WTC11 (cell line): ENCODE results near the gene SLC41A3. TPM values are rescaled to one million over a fixed set of nuclear protein-coding genes. Genes with fewer than 3 reads are reported as not detected.
"Not testable (repeated sequence)": the region's sequence is repeated elsewhere in the genome, so short reads cannot be mapped to it uniquely, and the experiment has no call there.

Experiments used
- ATAC-seq: fragments of 200-7000 bp; cut with Tn5 transposase; 2 replicates; pipeline ENCODE4 v1.10.0; 2021; ENCODE audit warnings: mild to moderate bottlenecking, moderate library complexity
- CTCF ChIA-PET: fragments of 300-600 bp; sonication (Branson Sonifier 250); formaldehyde crosslinking; loops from one replicate; lab custom pipeline; 2021; ENCODE audit warnings: antibody characterized with exemption; lab: Charles Lee
- POLR2A ChIA-PET: fragments of 350-600 bp; sonication (Branson Sonifier 250); formaldehyde crosslinking; loops from one replicate; lab custom pipeline; 2021; ENCODE audit warnings: antibody characterized with exemption; lab: Charles Lee
- DNase-seq: peaks from one replicate; pipeline ENCODE4 v3.0.0; 2021; ENCODE audit warnings: low spot score
- H3K27ac Mint-ChIP-seq: 2 replicates; pipeline ENCODE4 v1.8.0; 2021; ENCODE audit warnings: mixed read lengths
- H3K27me3 Mint-ChIP-seq: 2 replicates; pipeline ENCODE4 v1.8.0; 2021; ENCODE audit warnings: low read depth, mild to moderate bottlenecking, moderate library complexity, mixed read lengths
- H3K36me3 Mint-ChIP-seq: 2 replicates; pipeline ENCODE4 v1.8.0; 2021; ENCODE audit warnings: mixed read lengths
- H3K4me1 Mint-ChIP-seq: 2 replicates; pipeline ENCODE4 v1.8.0; 2022; ENCODE audit warnings: mixed read lengths
- H3K4me3 Mint-ChIP-seq: 2 replicates; pipeline ENCODE4 v1.8.0; 2021; ENCODE audit warnings: mild to moderate bottlenecking, moderate library complexity, mixed read lengths
- H3K9me3 Mint-ChIP-seq: 2 replicates; pipeline ENCODE4 v1.8.0; 2021; ENCODE audit warnings: mixed read lengths
- CDX4 ChIP-seq: fragments of 250-450 bp; sonication (Bioruptor Pico); IDR thresholded peaks from 2 replicates; pipeline ENCODE4 v1.9.0; 2021; ENCODE audit warnings: moderate library complexity, mild to moderate bottlenecking, inconsistent platforms, borderline replicate concordance
- E2F4 ChIP-seq: sonication (generic); formaldehyde crosslinking; IDR thresholded peaks from 2 replicates; pipeline ENCODE4 v1.8.1; 2022; ENCODE audit warnings: low read depth, mild to moderate bottlenecking, moderate library complexity, missing genetic modification reagents, borderline replicate concordance
- ETV6 ChIP-seq: sonication (generic); formaldehyde crosslinking; IDR thresholded peaks from 2 replicates; pipeline ENCODE4 v1.8.1; 2022; ENCODE audit warnings: mild to moderate bottlenecking, missing genetic modification reagents
- FOXJ3 ChIP-seq: sonication (generic); formaldehyde crosslinking; IDR thresholded peaks from 2 replicates; pipeline ENCODE4 v1.9.0; 2021; ENCODE audit warnings: missing genetic modification reagents, mild to moderate bottlenecking, borderline replicate concordance
- FOXK1 ChIP-seq: sonication (generic); formaldehyde crosslinking; IDR thresholded peaks from 2 replicates; pipeline ENCODE4 v1.8.0; 2022; ENCODE audit warnings: mild to moderate bottlenecking, moderate library complexity, missing genetic modification reagents
- IRF2 ChIP-seq: sonication (generic); formaldehyde crosslinking; IDR thresholded peaks from 2 replicates; pipeline ENCODE4 v1.8.0; 2022; ENCODE audit warnings: low read depth, missing genetic modification reagents, borderline replicate concordance
- JUN ChIP-seq: sonication (generic); formaldehyde crosslinking; IDR thresholded peaks from 2 replicates; pipeline ENCODE4 v1.8.0; 2023; ENCODE audit warnings: mild to moderate bottlenecking, missing genetic modification reagents
- NFYB ChIP-seq: sonication (generic); formaldehyde crosslinking; conservative IDR thresholded peaks from 2 replicates; pipeline ENCODE4 v1.8.0; 2022; ENCODE audit warnings: low read depth, missing genetic modification reagents
- NR1H2 ChIP-seq: sonication (generic); formaldehyde crosslinking; IDR thresholded peaks from 2 replicates; pipeline ENCODE4 v1.9.0; 2021; ENCODE audit warnings: mild to moderate bottlenecking, moderate library complexity, missing genetic modification reagents
- NR3C1 ChIP-seq: sonication (generic); formaldehyde crosslinking; conservative IDR thresholded peaks from 2 replicates; pipeline ENCODE4 v1.8.1; 2023; ENCODE audit warnings: low read depth, mild to moderate bottlenecking, missing genetic modification reagents
- PREB ChIP-seq: sonication (generic); formaldehyde crosslinking; IDR thresholded peaks from 2 replicates; pipeline ENCODE4 v1.8.1; 2022; ENCODE audit warnings: mild to moderate bottlenecking, missing genetic modification reagents, moderate library complexity, borderline replicate concordance
- PRRX2 ChIP-seq: fragments of 250-450 bp; sonication (Bioruptor Pico); IDR thresholded peaks from 2 replicates; pipeline ENCODE4 v1.8.0; 2021; ENCODE audit warnings: mild to moderate bottlenecking
- SMAD3 ChIP-seq: sonication (generic); formaldehyde crosslinking; IDR thresholded peaks from 2 replicates; pipeline ENCODE4 v1.8.0; 2022; ENCODE audit warnings: missing genetic modification reagents, mild to moderate bottlenecking, borderline replicate concordance
- TEAD4 ChIP-seq: sonication (generic); formaldehyde crosslinking; IDR thresholded peaks from 2 replicates; pipeline ENCODE4 v1.8.0; 2022; ENCODE audit warnings: mild to moderate bottlenecking, missing genetic modification reagents
- TP53 ChIP-seq: sonication (generic); formaldehyde crosslinking; IDR thresholded peaks from 2 replicates; pipeline ENCODE4 v1.8.1; 2023; ENCODE audit warnings: mild to moderate bottlenecking, missing genetic modification reagents
- ZBTB21 ChIP-seq: sonication (generic); formaldehyde crosslinking; IDR thresholded peaks from 2 replicates; pipeline ENCODE4 v1.8.1; 2023; ENCODE audit warnings: mild to moderate bottlenecking, missing genetic modification reagents, borderline replicate concordance
- ZNF121 ChIP-seq: sonication (generic); formaldehyde crosslinking; IDR thresholded peaks from 2 replicates; pipeline ENCODE4 v1.8.0; 2023; ENCODE audit warnings: missing genetic modification reagents
- ZSCAN18 ChIP-seq: fragments of 250-450 bp; sonication (Bioruptor Pico); IDR thresholded peaks from 2 replicates; pipeline ENCODE4 v2.1.2; 2022; ENCODE audit warnings: mild to moderate bottlenecking, moderate library complexity
- total RNA-seq: library from RNA; stranded (reverse); gene quantifications from 3 replicates; pipeline ENCODE4 v1.2.3, GENCODE V29; 2021
- TF ChIP-seq, protein P1 (sequence below): sonication (generic); formaldehyde crosslinking; IDR thresholded peaks from 2 replicates; pipeline ENCODE4 v1.8.1; 2023; ENCODE audit warnings: mild to moderate bottlenecking, missing genetic modification reagents
- TF ChIP-seq, protein P2 (sequence below): sonication (generic); formaldehyde crosslinking; conservative IDR thresholded peaks from 2 replicates; pipeline ENCODE4 v1.8.1; 2023; ENCODE audit warnings: mild to moderate bottlenecking, low read depth, missing genetic modification reagents, moderate library complexity

Gene SLC41A3
- total RNA-seq, 1 experiment from 2014 or later = 28.4 TPM

DNA sequence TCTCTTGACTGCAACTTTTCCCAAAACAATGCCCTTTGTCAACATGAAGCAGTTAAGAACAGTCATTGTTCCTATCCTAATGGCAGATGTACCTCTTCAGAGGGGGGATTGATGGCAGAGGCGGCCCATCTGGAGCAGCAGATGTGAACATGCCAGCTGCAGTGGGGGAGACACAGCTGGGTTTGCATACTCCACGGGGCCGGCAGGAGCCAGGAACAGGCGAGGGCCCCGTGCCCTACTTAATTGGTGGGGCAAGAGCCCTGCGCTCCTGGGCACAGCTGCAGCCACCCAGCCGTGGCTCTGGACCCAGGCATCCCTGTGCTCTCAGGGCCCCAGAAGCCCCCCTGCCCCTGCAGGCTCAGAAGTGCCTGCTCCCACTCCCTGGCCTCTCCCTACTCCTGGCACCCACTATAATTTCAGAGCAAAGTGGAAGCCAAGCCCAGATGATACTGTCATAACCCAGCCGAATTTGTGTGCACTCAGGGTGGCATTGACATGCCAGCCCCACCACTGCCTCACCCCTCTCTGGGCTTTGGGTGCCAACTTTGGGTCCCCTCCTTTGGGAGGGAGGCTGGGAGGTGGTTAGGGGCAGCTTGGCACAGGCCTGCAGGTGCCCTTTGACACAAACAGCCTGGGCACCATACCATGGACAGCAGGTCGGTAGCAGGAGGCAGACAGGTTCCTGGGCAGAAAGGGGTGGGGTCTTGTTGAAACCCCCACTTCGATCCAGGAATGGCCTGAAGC, 80.3 kb downstream of the SLC41A3 start (continued):
- no peak for TF ChIP-seq CDX4 (CRISPR knock-in tag)
- TF ChIP-seq NR3C1 (CRISPR knock-in tag) = no peak

GRCh38 chr3:126002189-126002588, 81.7 kb downstream of the SLC41A3 start:
- peaks cover 50% of the 10 kb centered on the region for H3K9me3 Mint-ChIP-seq
- CTCF ChIA-PET = no interaction called here
- H3K27me3 Mint-ChIP-seq = peaks cover 46% of the 10 kb centered on the region
- H3K27ac Mint-ChIP-seq = no peak overlapping the region
- no peak for TF ChIP-seq PRRX2
- TF ChIP-seq PREB = no peak
- TF ChIP-seq SMAD3 (CRISPR knock-in tag) = no peak
- no peak for TF ChIP-seq FOXK1 (CRISPR knock-in tag)
- no peak for TF ChIP-seq ETV6 (CRISPR knock-in tag)
- TF ChIP-seq NR1H2 = no peak
- TF ChIP-seq, protein P1, sequence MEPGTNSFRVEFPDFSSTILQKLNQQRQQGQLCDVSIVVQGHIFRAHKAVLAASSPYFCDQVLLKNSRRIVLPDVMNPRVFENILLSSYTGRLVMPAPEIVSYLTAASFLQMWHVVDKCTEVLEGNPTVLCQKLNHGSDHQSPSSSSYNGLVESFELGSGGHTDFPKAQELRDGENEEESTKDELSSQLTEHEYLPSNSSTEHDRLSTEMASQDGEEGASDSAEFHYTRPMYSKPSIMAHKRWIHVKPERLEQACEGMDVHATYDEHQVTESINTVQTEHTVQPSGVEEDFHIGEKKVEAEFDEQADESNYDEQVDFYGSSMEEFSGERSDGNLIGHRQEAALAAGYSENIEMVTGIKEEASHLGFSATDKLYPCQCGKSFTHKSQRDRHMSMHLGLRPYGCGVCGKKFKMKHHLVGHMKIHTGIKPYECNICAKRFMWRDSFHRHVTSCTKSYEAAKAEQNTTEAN (CRISPR knock-in tag) = no peak
- no peak for TF ChIP-seq NFYB
- no peak for TF ChIP-seq JUN (CRISPR knock-in tag)
- TF ChIP-seq TP53 (CRISPR knock-in tag) = no peak
- TF ChIP-seq ZBTB21 (CRISPR knock-in tag) = no peak
- TF ChIP-seq ZSCAN18 (CRISPR knock-in tag) = no peak
- TF ChIP-seq IRF2 (CRISPR knock-in tag) = no peak
- TF ChIP-seq TEAD4 = no peak
- TF ChIP-seq FOXJ3 (CRISPR knock-in tag) = no peak
- TF ChIP-seq E2F4 (CRISPR knock-in tag) = no peak
- TF ChIP-seq ZNF121 (CRISPR knock-in tag) = no peak
- TF ChIP-seq, protein P2, sequence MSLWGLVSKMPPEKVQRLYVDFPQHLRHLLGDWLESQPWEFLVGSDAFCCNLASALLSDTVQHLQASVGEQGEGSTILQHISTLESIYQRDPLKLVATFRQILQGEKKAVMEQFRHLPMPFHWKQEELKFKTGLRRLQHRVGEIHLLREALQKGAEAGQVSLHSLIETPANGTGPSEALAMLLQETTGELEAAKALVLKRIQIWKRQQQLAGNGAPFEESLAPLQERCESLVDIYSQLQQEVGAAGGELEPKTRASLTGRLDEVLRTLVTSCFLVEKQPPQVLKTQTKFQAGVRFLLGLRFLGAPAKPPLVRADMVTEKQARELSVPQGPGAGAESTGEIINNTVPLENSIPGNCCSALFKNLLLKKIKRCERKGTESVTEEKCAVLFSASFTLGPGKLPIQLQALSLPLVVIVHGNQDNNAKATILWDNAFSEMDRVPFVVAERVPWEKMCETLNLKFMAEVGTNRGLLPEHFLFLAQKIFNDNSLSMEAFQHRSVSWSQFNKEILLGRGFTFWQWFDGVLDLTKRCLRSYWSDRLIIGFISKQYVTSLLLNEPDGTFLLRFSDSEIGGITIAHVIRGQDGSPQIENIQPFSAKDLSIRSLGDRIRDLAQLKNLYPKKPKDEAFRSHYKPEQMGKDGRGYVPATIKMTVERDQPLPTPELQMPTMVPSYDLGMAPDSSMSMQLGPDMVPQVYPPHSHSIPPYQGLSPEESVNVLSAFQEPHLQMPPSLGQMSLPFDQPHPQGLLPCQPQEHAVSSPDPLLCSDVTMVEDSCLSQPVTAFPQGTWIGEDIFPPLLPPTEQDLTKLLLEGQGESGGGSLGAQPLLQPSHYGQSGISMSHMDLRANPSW (CRISPR knock-in tag) = no peak
- H3K36me3 Mint-ChIP-seq = peaks cover 19% of the 10 kb centered on the region
- ATAC-seq (no peak), DNase-seq (no peak)
- POLR2A ChIA-PET = no interaction called here
- H3K4me1 Mint-ChIP-seq = no peaks in the 10 kb centered on the region
- no peak overlapping the region for H3K4me3 Mint-ChIP-seq

GRCh38 chr3:125996751-125997150, 87.2 kb downstream of the SLC41A3 start:
- ATAC-seq, H3K4me1 Mint-ChIP-seq, H3K27ac Mint-ChIP-seq, DNase-seq, CTCF ChIA-PET, POLR2A ChIA-PET, H3K4me3 Mint-ChIP-seq: not testable (repeated sequence)
- peaks cover 24% of the 10 kb centered on the region for H3K36me3 Mint-ChIP-seq
- H3K27me3 Mint-ChIP-seq = peaks cover 74% of the 10 kb centered on the region
- H3K9me3 Mint-ChIP-seq = peaks cover 46% of the 10 kb centered on the region
